DMS114 treated with DMSO at 0.1 percent for 48 hours (cell line): Measurements from ENCODE around the gene CDCP1.

Experiments
- DNase-seq: peaks from one replicate; lab custom pipeline; 2025; ENCODE audit not compliant: unreplicated experiment; lab: John Stamatoyannopoulos, UW

The CDCP1 gene

GRCh38 chr3:45116350-45116749, 29.8 kb downstream of the CDCP1 start:
- DNase-seq = no peak

DNA sequence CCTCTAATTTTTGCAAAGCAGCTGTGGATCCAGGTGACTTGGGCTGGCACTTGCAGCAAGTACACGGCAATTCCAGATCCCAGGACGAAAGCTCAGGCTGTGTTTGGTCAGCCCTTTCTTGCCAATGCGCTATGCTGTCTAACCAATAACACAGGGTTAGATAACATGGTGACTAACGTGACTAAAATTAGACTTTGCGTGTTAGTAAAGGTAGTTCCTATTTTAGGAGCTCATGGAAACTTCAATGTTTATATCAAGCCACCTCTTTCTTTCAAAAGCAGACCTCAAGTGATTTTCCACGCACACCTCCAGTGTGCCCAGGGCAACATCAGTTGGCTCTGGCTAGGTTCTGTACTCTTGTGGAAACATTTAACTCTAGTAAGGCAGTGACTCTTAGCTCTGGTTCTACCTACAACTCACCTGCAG, 32.5 kb downstream of the CDCP1 start:
- DNase-seq = no peak

DNA sequence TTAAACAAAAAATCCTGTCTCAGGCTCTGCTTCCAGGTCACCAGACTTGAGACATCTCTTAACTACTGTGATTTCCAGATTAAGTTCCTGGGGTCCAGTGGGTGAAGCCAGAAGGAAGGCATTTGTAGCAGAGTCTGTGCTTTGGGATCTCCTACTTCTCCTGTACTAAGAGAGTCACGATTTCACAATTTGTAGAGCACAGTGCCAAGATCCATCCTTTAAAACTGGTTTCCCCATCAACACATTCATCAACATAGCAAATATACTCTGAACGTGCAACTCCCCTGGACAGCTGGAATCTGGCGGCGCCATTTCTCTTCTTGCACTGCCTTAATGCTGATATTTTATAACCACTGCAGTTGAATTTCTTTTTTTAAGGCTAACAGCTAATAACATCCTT, 33.2 kb downstream of the CDCP1 start:
- DNase-seq = no peak

DNA sequence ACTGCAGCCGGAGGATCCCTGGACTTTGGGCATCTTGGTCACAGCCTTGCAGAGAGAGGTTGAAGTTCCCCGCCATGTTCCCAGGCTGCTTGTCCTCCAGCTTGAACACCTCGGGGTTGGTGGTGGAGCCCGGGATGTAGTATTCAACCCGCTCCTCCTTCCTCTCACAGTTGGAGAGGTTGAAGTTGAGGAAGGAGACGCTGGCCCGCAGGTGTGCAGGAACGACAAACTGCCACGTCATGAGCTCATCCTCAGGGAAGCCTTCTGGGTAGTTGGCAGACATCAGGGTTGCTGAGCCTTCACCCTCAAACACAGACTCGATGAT, 35.7 kb downstream of the CDCP1 start:
- DNase-seq = no peak

GRCh38 chr3:45109771-45110508, 36.2 kb downstream of the CDCP1 start:
- no peak for DNase-seq

DNA sequence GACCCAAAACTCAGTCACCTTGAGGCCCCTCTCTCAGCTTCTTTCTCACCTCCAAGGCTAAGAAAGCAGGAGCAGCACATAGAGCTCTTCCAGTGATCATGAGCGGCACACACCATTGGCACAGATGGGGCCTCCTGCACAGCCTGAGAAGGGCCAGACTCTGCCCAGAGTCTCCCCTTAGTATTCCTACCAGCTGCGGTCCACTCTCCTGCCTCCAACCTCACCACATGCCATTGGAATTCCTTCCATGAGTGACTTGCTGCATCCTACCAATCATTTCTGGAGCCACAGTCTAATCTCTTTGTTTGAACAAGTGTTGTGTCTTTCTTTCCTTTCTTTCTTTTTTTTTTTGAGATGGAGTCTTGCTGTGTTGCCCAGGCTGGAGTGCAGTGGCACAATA, 39.3 kb downstream of the CDCP1 start:
- no peak for DNase-seq

DNA sequence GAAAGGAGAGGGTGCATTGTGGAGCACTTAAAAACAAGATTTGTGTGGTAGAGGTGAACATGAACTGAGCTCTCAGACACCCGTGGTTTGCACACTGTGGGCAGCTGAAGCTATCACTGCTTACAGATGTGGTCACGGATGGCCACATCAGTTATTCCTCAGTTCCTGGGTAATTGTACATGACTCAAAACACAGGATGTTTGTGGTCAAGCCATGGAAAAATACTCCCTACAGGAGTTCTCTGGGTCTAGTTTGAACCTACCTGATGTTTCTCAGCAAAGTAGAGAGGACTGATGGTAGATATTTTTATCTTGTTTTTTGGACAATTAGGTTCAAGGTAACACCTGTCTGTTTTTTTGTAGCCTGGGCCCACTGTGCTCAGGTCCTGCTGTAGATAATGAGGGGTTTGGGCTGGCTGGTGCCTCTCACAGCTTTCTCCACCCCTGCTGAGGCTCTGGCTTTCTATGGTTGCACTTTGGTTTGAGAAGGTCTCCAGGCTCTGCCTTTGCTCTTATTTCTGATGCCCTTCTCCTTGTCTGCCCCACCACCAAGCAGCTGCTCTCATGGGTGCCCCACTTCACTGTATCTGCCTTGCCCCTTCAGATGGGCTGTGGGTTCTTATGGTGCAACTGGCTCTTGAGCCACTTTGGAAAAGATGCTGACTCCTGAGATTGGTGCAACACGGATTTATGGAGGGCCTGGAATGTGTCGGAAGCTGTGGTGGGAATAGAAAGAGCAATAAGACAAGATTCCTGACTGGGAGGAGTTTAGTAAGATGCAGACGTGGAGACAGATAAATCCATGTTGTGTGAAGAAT, 40.1 kb downstream of the CDCP1 start:
- DNase-seq = no peak

DNA sequence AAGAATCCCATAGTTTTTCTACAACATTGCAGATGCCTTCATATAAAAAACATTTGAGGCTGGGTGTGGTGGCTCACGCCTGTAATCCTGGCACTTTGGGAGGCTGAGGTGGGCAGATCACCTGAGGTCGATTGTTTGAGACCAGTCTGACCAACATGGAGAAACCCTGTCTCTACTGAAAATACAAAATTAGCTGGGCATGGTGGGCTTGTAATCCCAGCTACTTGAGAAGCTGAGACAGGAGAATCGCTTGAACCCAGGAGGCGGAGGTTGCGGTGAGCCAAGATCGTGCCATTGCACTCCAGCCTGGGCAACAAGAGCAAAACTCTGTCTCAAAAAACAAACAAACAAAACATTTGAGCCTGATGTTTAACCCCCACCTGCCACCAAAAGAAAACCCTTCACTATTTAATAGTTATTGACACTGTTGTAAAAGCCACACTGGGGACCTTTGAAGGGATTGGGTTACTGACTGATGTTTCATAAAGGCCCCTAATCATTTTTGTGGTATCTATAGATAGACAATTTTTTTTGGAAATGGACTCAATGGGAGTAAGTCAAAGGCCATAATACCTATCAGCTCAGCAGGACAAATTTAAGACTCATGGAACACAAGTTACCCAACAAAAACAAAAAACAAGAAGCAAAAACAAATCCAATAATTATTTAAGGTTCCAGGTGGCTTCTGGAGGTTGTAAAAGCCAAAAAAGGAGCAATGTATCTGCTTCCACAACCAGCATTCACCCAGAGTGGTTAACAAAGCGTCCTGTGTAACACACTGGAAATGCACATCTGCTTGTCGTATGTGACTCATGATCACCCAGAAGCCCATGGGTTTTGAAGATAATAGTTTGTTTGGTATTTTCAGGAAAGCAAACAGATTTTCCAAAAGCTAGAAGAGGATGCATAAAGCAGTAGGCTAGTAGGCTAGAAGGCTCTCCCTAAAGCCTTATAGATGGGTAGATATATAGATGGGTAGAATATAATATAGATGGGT, 41.2 kb downstream of the CDCP1 start:
- DNase-seq = no peak

GRCh38 chr3:45103753-45104714, 42.1 kb downstream of the CDCP1 start:
- DNase-seq = no peak

DNA sequence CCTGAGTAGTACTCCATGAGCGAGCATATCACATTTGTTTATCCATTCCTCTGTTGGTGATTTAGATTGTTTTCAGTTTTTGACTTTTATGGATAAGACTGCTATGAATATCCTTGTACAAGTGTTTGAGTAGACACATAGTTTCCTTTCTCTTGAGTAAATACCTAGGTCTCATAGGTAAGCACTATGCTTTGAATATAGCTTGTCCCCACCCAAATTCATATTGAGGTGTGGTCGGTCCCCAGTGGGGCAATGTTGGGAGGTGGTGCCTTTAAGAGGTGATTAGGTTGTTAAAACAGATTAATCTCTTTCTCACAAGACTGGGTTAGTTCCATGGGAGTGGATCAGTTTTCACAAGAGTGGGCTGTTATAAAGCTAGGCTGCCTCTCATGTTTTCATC, 42.8 kb downstream of the CDCP1 start:
- DNase-seq = no peak

DNA sequence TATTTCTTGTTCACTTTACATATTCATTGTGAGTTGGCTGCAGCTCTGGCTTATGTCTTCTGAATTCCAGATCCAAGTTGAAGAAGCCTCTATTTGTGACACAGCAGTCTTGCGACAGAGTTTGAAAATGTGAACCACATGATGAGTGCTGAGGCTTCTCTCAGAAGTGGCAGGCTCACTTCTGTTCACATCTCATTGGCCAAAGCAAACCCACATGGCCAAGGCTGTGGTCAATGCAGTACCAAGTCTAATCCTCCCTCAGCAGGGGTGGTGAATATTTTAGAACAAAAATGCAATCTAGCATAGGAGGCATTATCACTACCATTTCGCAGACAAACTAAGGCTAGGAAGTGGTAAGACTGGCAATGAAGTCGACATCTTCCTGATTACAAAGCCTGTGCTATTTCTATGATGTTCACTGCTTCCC, 45.2 kb downstream of the CDCP1 start:
- DNase-seq = no peak

GRCh38 chr3:45098310-45098709, 47.9 kb downstream of the CDCP1 start:
- DNase-seq = no peak

DNA sequence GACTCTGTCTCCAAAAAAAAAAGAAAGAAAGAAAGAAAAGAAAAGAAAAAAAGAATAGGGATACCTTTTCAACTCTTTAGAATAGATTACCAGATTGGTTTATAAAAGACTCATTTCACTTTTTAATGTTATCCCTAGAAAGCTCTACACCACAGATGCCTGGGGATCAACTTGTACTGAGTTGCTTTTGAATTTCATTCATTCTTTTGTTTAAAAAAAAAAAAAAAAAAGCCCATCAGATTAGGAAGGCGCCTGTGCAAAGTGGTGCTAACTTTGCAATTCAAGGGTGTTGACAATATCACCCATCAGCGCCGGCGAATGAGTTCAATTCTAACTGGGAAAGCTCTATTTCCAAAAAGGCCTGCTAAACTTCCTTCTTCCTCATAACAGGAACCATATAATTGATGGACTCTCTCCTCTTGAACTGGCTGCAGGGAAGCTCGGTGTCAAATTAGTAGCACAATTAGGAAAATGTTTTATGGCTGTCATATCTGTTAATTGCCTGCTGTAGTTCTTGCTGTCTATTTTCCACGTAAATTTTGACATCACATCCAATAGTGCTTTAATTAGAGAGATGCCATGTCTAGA, 48.8 kb downstream of the CDCP1 start:
- DNase-seq = no peak

GRCh38 chr3:45095916-45096526, 50.2 kb downstream of the CDCP1 start:
- no peak for DNase-seq

GRCh38 chr3:45093176-45093575, 53.0 kb downstream of the CDCP1 start:
- no peak for DNase-seq

DNA sequence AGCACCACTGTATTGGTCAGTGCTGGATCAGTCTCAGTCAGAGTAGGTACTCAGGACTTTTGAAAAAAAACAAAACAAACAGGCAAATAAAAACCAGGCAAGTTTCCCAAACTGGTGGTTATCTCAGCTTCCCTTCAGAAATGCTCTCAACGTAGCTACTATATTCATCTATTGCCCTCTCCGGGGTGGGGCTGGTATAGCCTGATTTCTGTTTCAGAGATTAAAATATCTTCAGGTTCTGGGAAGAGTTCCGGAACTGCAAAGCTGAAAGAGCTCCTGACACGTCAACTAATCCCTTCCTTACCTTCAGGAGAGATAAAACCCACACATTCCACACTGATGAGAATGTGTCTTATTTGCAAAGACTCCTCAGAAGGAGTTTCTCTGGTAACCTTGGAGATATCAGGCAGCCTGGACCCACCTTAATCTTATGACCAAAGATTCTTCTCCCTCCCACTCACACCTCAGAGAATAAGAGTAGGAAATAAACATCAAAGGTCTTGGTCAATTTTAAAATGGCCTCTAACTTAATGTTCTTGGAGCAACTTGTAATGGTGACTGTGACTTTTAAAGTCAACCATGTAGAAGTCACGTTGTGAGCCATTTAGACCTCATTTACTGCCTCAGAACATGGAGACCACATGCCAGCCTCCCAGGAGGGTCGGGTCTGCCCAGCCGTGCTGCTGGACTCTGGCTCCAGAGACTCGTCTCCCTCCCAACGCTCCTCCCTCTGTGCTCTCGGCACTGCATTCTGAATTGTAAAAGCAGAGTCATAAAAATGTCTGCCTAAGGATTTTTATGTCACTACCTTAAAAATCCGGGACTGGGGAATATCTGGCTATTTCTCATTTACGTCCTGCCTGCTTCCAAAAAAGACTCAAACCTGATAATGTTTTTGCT, 53.8 kb downstream of the CDCP1 start:
- DNase-seq = no peak

GRCh38 chr3:45090855-45091254, 55.3 kb downstream of the CDCP1 start:
- no peak for DNase-seq

GRCh38 chr3:45088543-45089358, 57.4 kb downstream of the CDCP1 start:
- DNase-seq = no peak
